Measurements from ENCODE around the gene MACROD1. TPM values are rescaled to one million over a fixed set of nuclear protein-coding genes. Genes with fewer than 3 reads are reported as not detected.

The MACROD1 gene
- total and polyA plus RNA-seq, 2 of the 13 experiments (the other 11 are each of a cell fraction or from before 2014, with no cell fraction given), result 23.1 to 34.5 TPM

- TF ChIP-seq ZBTB26 (CRISPR knock-in tag; IDR thresholded peaks at IDR 0.05; ENCODE audit: borderline replicate concordance), result peak; percentile 54; the same call in 1 of the 2 replicates
- TF ChIP-seq SRSF1 (optimal IDR thresholded peaks at IDR 0.05; ENCODE audit: low read depth, low read length), result no peak
- peak; percentile 66 for TF ChIP-seq ETV5 (CRISPR knock-in tag; IDR thresholded peaks at IDR 0.05; ENCODE audit: borderline replicate concordance)
- peak; percentile 75 for TF ChIP-seq TEAD3 (CRISPR knock-in tag; optimal IDR thresholded peaks at IDR 0.05; ENCODE audit: borderline replicate concordance)
- peak; percentile 64; the same call in 1 of the 2 replicates for TF ChIP-seq CBFB (CRISPR knock-in tag; IDR thresholded peaks at IDR 0.05)
- no peak for TF ChIP-seq ZNF282 (IDR thresholded peaks at IDR 0.05; ENCODE audit: partially characterized antibody)
- no peak for TF ChIP-seq ZNF20 (CRISPR knock-in tag; IDR thresholded peaks at IDR 0.05)
- no peak for TF ChIP-seq THYN1 (CRISPR knock-in tag; IDR thresholded peaks at IDR 0.05; ENCODE audit: borderline replicate concordance, low read depth)
- TF ChIP-seq IRX3 (CRISPR knock-in tag; IDR thresholded peaks at IDR 0.05; ENCODE audit: borderline replicate concordance, low read depth), result peak; percentile 58; the same call in 1 of the 2 replicates
- no peak for TF ChIP-seq MEF2D (CRISPR knock-in tag; IDR thresholded peaks at IDR 0.05)
- no peak for TF ChIP-seq HOXA9 (CRISPR knock-in tag; IDR thresholded peaks at IDR 0.05; ENCODE audit: borderline replicate concordance)
- peak; percentile 35; the same call in 1 of the 2 replicates for TF ChIP-seq NFAT5 (CRISPR knock-in tag; IDR thresholded peaks at IDR 0.05)
- TF ChIP-seq MAF1 (CRISPR knock-in tag; IDR thresholded peaks at IDR 0.05; ENCODE audit: borderline replicate concordance), result peak; percentile 95; the same call in 1 of the 2 replicates
- TF ChIP-seq HIC2 (CRISPR knock-in tag; IDR thresholded peaks at IDR 0.05; ENCODE audit: low read depth), result no peak
- no peak for TF ChIP-seq ZFP36 (IDR thresholded peaks at IDR 0.05; ENCODE audit: borderline replicate concordance, low read depth, low read length, partially characterized antibody)
- no peak for TF ChIP-seq ATM (IDR thresholded peaks at IDR 0.05; ENCODE audit: borderline replicate concordance)
- no peak for TF ChIP-seq SRSF9 (IDR thresholded peaks at IDR 0.05; ENCODE audit: borderline replicate concordance, insufficient read depth, low read depth, low read length, poor library complexity, severe bottlenecking)
- TF ChIP-seq RFX5 (IDR thresholded peaks at IDR 0.05; ENCODE audit: low read depth, low read length), result no peak
- no peak for TF ChIP-seq ZMAT5 (CRISPR knock-in tag; IDR thresholded peaks at IDR 0.05; ENCODE audit: borderline replicate concordance, low read depth)
- TF ChIP-seq ZNF12 (CRISPR knock-in tag; IDR thresholded peaks at IDR 0.05), result no peak; the same call in 1 of the 2 replicates
Measured at GRCh38 chr11:63986156-63986931, 179.6 kb downstream of the MACROD1 start, which contains the start of gene OTUB1 (continued).

Measured in HepG2 (cell line).